ENCODE measurements around the gene SRD5A3. TPM values are rescaled to one million over a fixed set of nuclear protein-coding genes. Genes with fewer than 3 reads are reported as not detected.

The SRD5A3 gene
- total and polyA plus RNA-seq, 10 of the 15 experiments (the other 5 are each of a cell fraction or from before 2014, with no cell fraction given) = 1.6 to 20.4 (median 6.1) TPM

GRCh38 chr4:55326629-55327028 is 19.4 kb upstream of the SRD5A3 start (continued):
- TF ChIP-seq REST (IDR thresholded peaks at IDR 0.05; ENCODE audit: low read depth, low read length) (no peak), NFIC (IDR thresholded peaks at IDR 0.05; ENCODE audit: low read depth, low read length) (no peak)

GRCh38 chr4:55329012-55329411 is 17.0 kb upstream of the SRD5A3 start:
- H3K4me3 ChIP-seq = no peak overlapping the region
- peaks cover 0 to 1% of the 10 kb centered on the region in 2 experiments; a peak in 1 of 4 replicates for H3K27me3 ChIP-seq (replicated peaks in 1 of 2; ENCODE audit: control insufficient read depth in 2 of 2, insufficient read depth in 2 of 2, low read length in 1 of 2)
- H3K36me3 ChIP-seq (ENCODE audit: control insufficient read depth in 2 of 2, insufficient read depth in 2 of 2, low read length in 1 of 2) = no peaks in the 10 kb centered on the region
- H3K4me1 ChIP-seq (ENCODE audit: control insufficient read depth, insufficient read depth, low read length) = no peaks in the 10 kb centered on the region
- no peak overlapping the region for H3K27ac ChIP-seq (ENCODE audit: control insufficient read depth, insufficient read depth)
- ChIA-PET RAD21 (ENCODE audit: unreplicated experiment) (no interaction called here), CTCF (interaction anchor here (1.1 to 1.3 kb wide), 2 partner anchors 17 to 43 kb away, joined by 3 to 5 read pairs; partner anchors contain the start of gene SRD5A3), SMC1A (ENCODE audit: uncharacterized antibody, unreplicated experiment) (no interaction called here), POLR2A (no interaction called here)
- ATAC-seq (no peak), DNase-seq (ENCODE audit: low read depth, low spot score) (no peak), FAIRE-seq (no peak)
- 50% methylated on average over 2 of the region's 2 CpGs for WGBS (ENCODE audit: insufficient coverage, insufficient replicate concordance, low lambda C conversion rate, missing lambda C conversion rate)
- BruUV-seq (replicated peaks) = no TSS peak
- intact Hi-C loops (cut with micrococcal nuclease; ENCODE audit: unreplicated experiment) (loop anchor here (10.0 kb wide), 3 partner anchors 144 to 1004 kb away; no protein-coding TSS in a partner anchor), in situ Hi-C loops (cut with MboI) (loop anchor here (10.0 kb wide), 2 partner anchors 364 to 1004 kb away; no protein-coding TSS in a partner anchor)
- no peak overlapping the region for H3K4me2 ChIP-seq (ENCODE audit: control insufficient read depth, insufficient read depth)
- H2AFZ ChIP-seq (ENCODE audit: control insufficient read depth, low read depth, low read length) = no peak overlapping the region
- no peaks in the 10 kb centered on the region for H3K79me2 ChIP-seq (ENCODE audit: control insufficient read depth, insufficient read depth, low read length)
- no peak overlapping the region for H3K9ac ChIP-seq (ENCODE audit: control insufficient read depth, insufficient read depth, low read length)
- no peaks in the 10 kb centered on the region for H4K20me1 ChIP-seq (ENCODE audit: control insufficient read depth, insufficient read depth)
- TF ChIP-seq RAD21 (IDR thresholded peaks at IDR 0.05; ENCODE audit: insufficient read depth, low read depth, low read length) (no peak), RAD51 (IDR thresholded peaks at IDR 0.05) (no peak), POU2F2 (IDR thresholded peaks at IDR 0.05; ENCODE audit: borderline replicate concordance, low read depth, low read length) (no peak), ETV6 (conservative IDR thresholded peaks at IDR 0.05 in 1 of 2, IDR thresholded peaks at IDR 0.05 in 1 of 2; ENCODE audit: borderline replicate concordance in 1 of 2, low read depth in 1 of 2) (no peak), YY1 (IDR thresholded peaks at IDR 0.05; ENCODE audit: low read depth, low read length) (no peak), USF2 (IDR thresholded peaks at IDR 0.05; ENCODE audit: borderline replicate concordance, low read depth, low read length) (no peak), ATF7 (IDR thresholded peaks at IDR 0.05; ENCODE audit: low read depth) (no peak)
- no peaks in the 10 kb centered on the region for H3K9me3 ChIP-seq (replicated peaks; ENCODE audit: control insufficient read depth, insufficient read depth, low read length)

All from GM12878 (cell line).